HG02840 (cell line): ENCODE data around the gene RASD2.

ENCODE experiments used
- ATAC-seq: cut with Tn5 transposase; IDR thresholded peaks from one replicate; pipeline ENCODE4 v1.9.1; 2021; ENCODE audit warnings: mild to moderate bottlenecking, moderate library complexity, moderate number of reproducible peaks; ENCODE audit not compliant: unreplicated experiment, low FRiP score

RASD2 gene

GRCh38 chr22:35597692-35598395 lies 57.2 kb downstream of the RASD2 start:
- ATAC-seq = no peak

DNA sequence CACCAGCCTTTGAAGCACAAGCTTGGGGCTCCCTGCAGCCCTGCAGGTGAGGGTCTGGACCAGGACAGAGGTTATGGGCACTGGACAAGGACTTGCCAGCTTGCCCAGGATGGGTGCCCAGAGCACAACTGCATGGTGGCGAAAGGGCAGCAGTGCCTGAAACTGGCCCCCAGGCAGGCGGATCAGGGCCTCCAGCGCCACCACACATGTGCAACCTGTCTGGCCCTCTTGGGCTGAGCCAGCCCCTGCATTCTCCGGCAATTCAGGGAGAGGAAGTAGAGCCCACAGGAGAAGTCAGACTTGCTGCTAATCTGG lies 57.7 kb downstream of the RASD2 start:
- no peak for ATAC-seq

DNA sequence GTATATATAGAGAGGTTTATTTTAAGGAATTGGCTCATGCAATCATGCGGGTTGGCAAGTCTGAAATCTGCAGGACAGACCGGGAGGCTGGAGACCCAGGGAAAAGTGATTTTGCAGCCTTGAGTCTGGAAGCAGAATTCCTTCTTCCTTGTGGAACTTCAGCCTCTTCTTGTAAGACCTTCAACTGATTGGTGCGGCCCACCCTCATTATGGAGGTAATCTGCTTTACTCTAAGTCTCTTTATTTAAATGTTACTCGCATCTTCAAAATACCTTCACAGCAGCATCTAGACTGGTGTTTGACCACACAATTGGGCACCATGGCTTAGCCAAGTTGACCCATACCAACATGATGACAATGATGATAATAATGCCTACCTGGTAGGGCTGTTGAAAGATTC lies 58.7 kb downstream of the RASD2 start:
- ATAC-seq = no peak

GRCh38 chr22:35600476-35600875 lies 59.8 kb downstream of the RASD2 start:
- no peak for ATAC-seq

GRCh38 chr22:35601013-35601580 lies 60.5 kb downstream of the RASD2 start:
- no peak for ATAC-seq

DNA sequence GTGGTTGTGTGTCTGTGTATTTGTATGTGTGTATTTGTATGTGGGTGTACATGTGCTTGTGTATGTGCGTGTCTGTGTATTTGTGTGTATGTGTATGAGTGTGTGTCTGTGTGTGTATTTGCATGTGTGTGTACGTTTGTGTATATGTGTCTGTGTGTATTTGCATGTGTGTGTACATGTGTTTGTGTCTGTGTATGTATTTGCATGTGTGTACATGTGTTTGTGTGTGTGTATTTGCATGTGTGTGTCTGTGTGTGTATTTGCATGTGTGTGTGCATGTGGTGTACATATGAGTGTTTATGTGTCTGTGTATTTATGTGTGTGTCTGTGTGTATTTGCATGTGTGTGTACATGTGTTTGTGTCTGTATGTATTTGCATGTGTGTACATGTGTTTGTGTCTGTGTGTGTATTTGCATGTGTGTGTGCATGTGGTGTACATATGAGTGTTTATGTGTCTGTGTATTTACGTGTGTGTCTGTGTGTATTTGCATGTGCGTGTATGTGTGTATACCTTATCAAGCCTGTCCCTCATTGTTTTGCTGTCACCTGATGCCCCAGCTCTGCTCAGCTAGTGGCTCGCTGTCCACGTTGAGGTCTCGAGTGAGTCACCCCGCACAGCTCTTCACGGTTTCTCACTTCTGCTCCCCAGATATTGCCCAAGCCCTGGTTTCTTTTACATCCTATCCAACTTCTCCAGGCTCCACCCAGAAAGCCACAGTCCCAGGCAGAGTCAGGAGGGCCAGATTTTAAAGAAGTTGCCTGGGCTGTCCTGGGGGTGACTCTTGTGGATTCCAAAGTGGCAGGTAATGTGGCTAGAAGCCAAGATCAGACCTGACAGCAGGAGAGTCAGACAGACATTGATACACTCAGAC lies 61.3 kb downstream of the RASD2 start:
- ATAC-seq = no peak
